ENCODE measurements around the gene GRM8.
A peak's percentile ranks its signal among the peaks of the same experiment; 100 is the strongest.

DNA sequence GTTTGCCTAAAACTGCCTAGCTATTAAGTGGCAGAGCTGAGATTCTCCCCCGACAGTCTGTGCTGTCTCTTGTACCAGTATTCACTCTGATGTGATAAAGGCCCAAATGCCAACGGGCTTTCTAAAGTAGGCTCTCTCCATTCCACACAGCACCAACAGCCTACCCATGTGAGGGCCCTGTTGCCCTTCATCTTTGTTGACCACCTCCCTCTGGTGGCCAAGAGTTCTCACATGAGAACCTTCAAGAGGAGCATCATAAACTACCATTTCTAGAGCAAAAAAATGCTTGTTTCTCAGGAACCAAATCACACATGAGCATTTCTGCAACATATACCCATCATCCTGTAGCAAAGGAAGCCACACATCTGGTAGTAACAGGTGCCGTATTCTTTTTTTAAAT is 185.8 kb downstream of the GRM8 start:
- TF ChIP-seq, protein P1, sequence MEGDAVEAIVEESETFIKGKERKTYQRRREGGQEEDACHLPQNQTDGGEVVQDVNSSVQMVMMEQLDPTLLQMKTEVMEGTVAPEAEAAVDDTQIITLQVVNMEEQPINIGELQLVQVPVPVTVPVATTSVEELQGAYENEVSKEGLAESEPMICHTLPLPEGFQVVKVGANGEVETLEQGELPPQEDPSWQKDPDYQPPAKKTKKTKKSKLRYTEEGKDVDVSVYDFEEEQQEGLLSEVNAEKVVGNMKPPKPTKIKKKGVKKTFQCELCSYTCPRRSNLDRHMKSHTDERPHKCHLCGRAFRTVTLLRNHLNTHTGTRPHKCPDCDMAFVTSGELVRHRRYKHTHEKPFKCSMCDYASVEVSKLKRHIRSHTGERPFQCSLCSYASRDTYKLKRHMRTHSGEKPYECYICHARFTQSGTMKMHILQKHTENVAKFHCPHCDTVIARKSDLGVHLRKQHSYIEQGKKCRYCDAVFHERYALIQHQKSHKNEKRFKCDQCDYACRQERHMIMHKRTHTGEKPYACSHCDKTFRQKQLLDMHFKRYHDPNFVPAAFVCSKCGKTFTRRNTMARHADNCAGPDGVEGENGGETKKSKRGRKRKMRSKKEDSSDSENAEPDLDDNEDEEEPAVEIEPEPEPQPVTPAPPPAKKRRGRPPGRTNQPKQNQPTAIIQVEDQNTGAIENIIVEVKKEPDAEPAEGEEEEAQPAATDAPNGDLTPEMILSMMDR (IDR thresholded peaks at IDR 0.05; ENCODE audit: low read length): peak; percentile 39; the same call in 1 of the 2 replicates
- no peak for TF ChIP-seq EZH2 (IDR thresholded peaks at IDR 0.05; ENCODE audit: borderline replicate concordance, low read length)
